NB4 (cell line): Measurements from ENCODE around the gene SLC25A6.
"Not testable (repeated sequence)": the region's sequence is repeated elsewhere in the genome, so short reads cannot be mapped to it uniquely, and the experiment has no call there.

ENCODE experiments used
- MAX ChIP-seq: IDR thresholded peaks from 2 replicates; pipeline ENCODE4 v1.6.1; 2011; ENCODE audit warnings: low read depth, low read length
- MYC ChIP-seq: IDR thresholded peaks from 2 replicates; pipeline ENCODE4 v1.6.1; 2011; ENCODE audit warnings: low read depth, low read length
- POLR2A ChIP-seq: IDR thresholded peaks from 2 replicates; pipeline ENCODE4 v1.6.1; 2011; ENCODE audit warnings: mild to moderate bottlenecking; ENCODE audit not compliant: insufficient read length; ENCODE audit errors: extremely low read depth
- TF ChIP-seq, protein P1 (sequence below): IDR thresholded peaks from one replicate; pipeline ENCODE4 v1.5.1; 2012; ENCODE audit warnings: low read depth, low read length

DNA sequence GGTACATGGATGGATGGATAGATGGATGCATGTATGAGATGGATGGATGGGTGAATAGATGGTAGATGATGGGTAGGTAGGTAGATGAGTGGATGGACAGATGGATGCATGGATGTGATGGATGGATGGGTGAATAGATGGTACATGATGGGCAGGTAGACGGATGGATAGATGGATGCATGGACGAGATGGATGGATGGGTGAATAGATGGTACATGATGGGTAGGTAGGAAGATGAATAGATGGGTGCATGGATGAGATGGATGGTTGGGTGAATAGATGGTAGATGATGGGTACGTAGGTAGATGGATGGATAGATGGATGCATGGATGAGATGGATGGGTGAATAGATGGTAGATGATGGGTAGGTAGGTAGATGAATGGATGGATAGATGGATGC lies 12.0 kb upstream of the SLC25A6 start:
- TF ChIP-seq, protein P1, sequence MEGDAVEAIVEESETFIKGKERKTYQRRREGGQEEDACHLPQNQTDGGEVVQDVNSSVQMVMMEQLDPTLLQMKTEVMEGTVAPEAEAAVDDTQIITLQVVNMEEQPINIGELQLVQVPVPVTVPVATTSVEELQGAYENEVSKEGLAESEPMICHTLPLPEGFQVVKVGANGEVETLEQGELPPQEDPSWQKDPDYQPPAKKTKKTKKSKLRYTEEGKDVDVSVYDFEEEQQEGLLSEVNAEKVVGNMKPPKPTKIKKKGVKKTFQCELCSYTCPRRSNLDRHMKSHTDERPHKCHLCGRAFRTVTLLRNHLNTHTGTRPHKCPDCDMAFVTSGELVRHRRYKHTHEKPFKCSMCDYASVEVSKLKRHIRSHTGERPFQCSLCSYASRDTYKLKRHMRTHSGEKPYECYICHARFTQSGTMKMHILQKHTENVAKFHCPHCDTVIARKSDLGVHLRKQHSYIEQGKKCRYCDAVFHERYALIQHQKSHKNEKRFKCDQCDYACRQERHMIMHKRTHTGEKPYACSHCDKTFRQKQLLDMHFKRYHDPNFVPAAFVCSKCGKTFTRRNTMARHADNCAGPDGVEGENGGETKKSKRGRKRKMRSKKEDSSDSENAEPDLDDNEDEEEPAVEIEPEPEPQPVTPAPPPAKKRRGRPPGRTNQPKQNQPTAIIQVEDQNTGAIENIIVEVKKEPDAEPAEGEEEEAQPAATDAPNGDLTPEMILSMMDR: not testable (repeated sequence)
- TF ChIP-seq POLR2A, MAX, MYC: not testable (repeated sequence)
